Muscle layer of colon (tissue), 2 donors: ENCODE data around the gene DHRSX.
"Not testable (repeated sequence)": the region's sequence is repeated elsewhere in the genome, so short reads cannot be mapped to it uniquely, and the experiment has no call there.

Source experiments
- H3K27ac ChIP-seq: one replicate; pipeline ENCODE4 v1.7.0; 2013; ENCODE audit warnings: low read depth, mild to moderate bottlenecking, low read length, moderate library complexity
- H3K27me3 ChIP-seq, 2 donors: one replicate each; pipeline ENCODE4 v1.7.0; 2013; ENCODE audit warnings: low read length in 2 of 2, mild to moderate bottlenecking in 2 of 2; ENCODE audit not compliant: insufficient read depth in 2 of 2, control insufficient read depth in 1 of 2
- H3K36me3 ChIP-seq: one replicate; pipeline ENCODE4 v1.7.0; 2013; ENCODE audit warnings: mild to moderate bottlenecking, low read length; ENCODE audit not compliant: insufficient read depth
- H3K4me1 ChIP-seq: one replicate; pipeline ENCODE4 v1.7.0; 2013; ENCODE audit warnings: mild to moderate bottlenecking, low read length; ENCODE audit not compliant: insufficient read depth
- H3K4me3 ChIP-seq, 2 donors: one replicate each; pipeline ENCODE4 v1.7.0; 2013; ENCODE audit warnings: low read length in 2 of 2, low read depth in 1 of 2, mild to moderate bottlenecking in 1 of 2, moderate library complexity in 1 of 2
- H3K9ac ChIP-seq: one replicate; pipeline ENCODE4 v1.7.0; 2013; ENCODE audit warnings: low read length
- H3K9me3 ChIP-seq: one replicate; pipeline ENCODE4 v1.7.0; 2013; ENCODE audit warnings: mild to moderate bottlenecking, low read length
- donor health status: abdominal sarcoma.
- donor health status: Adenocarcinoma of cecum.

The DHRSX gene

DNA sequence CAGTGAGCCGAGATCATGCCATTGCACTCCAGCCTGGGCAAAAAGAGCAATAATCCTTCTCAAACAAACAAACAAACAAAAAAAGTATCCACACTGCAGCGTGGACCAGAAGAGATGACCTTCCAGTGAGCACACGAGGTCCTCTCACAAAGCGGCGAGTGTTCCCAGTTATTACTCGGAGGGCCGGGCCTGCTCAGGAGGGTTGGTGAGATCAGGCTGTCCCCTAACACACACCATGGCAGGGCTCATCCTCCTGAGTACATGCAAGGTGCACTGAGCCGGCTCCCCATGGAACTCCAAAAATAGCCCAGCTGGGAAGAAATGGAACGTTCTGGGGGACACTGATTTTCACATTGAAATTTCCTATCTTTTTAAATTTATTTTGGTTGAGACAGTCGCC, 40.7 kb downstream of the DHRSX start:
- not testable (repeated sequence) for H3K9ac ChIP-seq, H3K9me3 ChIP-seq, H3K4me1 ChIP-seq, H3K36me3 ChIP-seq, H3K27ac ChIP-seq, H3K4me3 ChIP-seq, H3K27me3 ChIP-seq

DNA sequence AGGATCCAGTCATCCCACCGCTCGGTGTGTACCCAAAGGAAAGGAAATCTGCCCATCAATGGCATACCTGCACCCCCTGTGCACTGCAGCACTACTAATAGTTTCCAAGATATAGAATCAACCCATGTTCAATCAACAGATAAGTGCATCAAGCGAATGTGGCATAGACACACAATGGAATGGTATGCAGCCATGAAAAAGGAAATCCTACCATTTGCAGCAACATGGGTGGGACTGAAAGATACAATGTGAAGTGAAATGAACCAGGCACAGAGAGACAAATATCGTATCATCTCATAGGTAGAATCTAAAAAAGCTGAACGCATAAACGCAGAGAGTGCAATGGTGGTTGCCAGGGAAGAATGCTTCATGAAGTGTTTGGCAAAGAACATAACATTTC, 42.5 kb downstream of the DHRSX start:
- Histone ChIP-seq H3K4me1 (no peaks in the 10 kb centered on the region), H3K9ac (no peak overlapping the region), H3K36me3 (no peaks in the 10 kb centered on the region), H3K4me3 (no peak overlapping the region), H3K27me3 (no peaks in the 10 kb centered on the region), H3K9me3 (no peaks in the 10 kb centered on the region), H3K27ac (no peak overlapping the region)

GRCh38 chrX:2457289-2458133, 43.3 kb downstream of the DHRSX start:
- no peak overlapping the region for H3K27ac ChIP-seq
- H3K9me3 ChIP-seq = no peaks in the 10 kb centered on the region
- no peak overlapping the region for H3K9ac ChIP-seq
- no peaks in the 10 kb centered on the region for H3K36me3 ChIP-seq
- no peaks in the 10 kb centered on the region for H3K27me3 ChIP-seq
- H3K4me3 ChIP-seq = no peak overlapping the region
- H3K4me1 ChIP-seq = no peaks in the 10 kb centered on the region

DNA sequence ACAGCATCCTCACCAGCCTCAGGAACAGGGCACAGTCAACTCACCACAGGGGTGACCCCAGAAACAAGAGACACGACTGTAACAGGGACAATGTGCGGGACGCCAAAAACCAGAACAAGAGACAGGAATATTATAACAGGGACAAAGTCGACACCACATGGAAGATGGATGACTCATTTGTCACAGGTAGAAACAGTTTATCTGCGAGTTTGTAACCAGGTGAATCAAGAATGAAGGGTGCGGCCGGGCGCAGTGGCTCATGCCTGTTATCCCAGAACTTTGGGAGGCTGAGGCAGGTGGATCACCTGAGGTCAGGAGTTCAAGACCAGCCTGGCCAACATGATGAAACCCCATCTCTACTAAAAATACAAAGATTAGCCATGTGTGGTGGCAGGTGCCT, 44.7 kb downstream of the DHRSX start:
- H3K27me3 ChIP-seq, H3K4me3 ChIP-seq, H3K27ac ChIP-seq, H3K36me3 ChIP-seq, H3K4me1 ChIP-seq, H3K9ac ChIP-seq, H3K9me3 ChIP-seq: not testable (repeated sequence)

DNA sequence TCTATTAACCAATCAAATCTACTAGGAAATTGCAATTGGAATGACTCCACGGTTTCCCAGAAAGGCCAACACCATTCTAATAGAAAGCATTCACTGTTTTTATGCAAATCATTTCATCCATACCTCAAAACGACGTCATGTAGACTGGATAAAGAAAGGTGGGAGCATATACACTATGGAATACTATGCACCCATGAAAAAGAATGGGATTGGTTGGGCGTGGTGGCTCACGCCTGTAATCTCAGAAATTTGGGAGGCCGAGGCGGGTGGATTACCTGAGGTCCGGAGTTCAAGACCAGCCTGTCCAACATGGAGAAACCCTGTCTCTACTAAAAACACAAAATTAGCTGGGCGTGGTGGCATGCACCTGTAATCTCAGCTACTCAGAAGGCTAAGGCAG, 46.2 kb downstream of the DHRSX start:
- H3K27ac ChIP-seq, H3K4me1 ChIP-seq, H3K4me3 ChIP-seq, H3K36me3 ChIP-seq, H3K9ac ChIP-seq, H3K9me3 ChIP-seq, H3K27me3 ChIP-seq: not testable (repeated sequence)

- H3K4me3 ChIP-seq = no peak overlapping the region
Observed at GRCh38 chrX:2452799-2453198, 48.0 kb downstream of the DHRSX start.

DNA sequence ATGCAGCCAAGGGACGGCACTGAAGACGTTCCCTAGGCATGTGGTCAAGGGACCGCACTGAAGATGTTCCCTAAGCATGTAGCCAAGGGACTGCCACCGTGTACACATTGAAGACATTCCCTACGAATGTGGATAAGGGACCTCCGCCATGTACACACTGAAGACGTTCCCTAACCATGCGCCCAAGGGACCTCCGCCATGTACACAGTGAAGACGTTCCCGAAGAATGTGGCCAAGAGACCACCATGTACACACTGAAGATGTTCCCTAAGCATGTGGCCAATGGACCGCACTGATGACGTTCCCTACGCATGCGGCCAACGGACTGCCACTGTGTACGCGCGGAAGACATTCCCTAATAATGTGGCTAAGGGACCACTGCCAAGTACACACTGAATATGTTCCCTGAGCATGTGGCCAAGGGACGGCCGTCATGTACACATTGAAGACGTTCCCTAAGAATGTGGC, 48.4 kb downstream of the DHRSX start:
- Histone ChIP-seq H3K9ac (no peak overlapping the region), H3K4me3 (no peak overlapping the region), H3K36me3 (no peaks in the 10 kb centered on the region), H3K9me3 (no peaks in the 10 kb centered on the region), H3K27me3 (no peaks in the 10 kb centered on the region), H3K4me1 (no peaks in the 10 kb centered on the region), H3K27ac (no peak overlapping the region)

More at GRCh38 chrX:2452799-2453198, 48.0 kb downstream of the DHRSX start:
- Histone ChIP-seq H3K9ac (no peak overlapping the region), H3K27ac (no peak overlapping the region), H3K27me3 (no peaks in the 10 kb centered on the region), H3K4me1 (no peaks in the 10 kb centered on the region), H3K36me3 (no peaks in the 10 kb centered on the region), H3K9me3 (no peaks in the 10 kb centered on the region)

- Histone ChIP-seq H3K36me3 (no peaks in the 10 kb centered on the region), H3K4me3 (no peak overlapping the region), H3K9ac (no peak overlapping the region), H3K27me3 (no peaks in the 10 kb centered on the region), H3K9me3 (no peaks in the 10 kb centered on the region), H3K27ac (no peak overlapping the region), H3K4me1 (no peaks in the 10 kb centered on the region)
Observed at GRCh38 chrX:2451501-2452316, 49.1 kb downstream of the DHRSX start.

GRCh38 chrX:2450681-2451080, 50.1 kb downstream of the DHRSX start:
- Histone ChIP-seq H3K4me1 (no peaks in the 10 kb centered on the region), H3K9me3 (no peaks in the 10 kb centered on the region), H3K9ac (no peak overlapping the region), H3K27me3 (no peaks in the 10 kb centered on the region), H3K27ac (no peak overlapping the region), H3K36me3 (no peaks in the 10 kb centered on the region), H3K4me3 (no peak overlapping the region)

DNA sequence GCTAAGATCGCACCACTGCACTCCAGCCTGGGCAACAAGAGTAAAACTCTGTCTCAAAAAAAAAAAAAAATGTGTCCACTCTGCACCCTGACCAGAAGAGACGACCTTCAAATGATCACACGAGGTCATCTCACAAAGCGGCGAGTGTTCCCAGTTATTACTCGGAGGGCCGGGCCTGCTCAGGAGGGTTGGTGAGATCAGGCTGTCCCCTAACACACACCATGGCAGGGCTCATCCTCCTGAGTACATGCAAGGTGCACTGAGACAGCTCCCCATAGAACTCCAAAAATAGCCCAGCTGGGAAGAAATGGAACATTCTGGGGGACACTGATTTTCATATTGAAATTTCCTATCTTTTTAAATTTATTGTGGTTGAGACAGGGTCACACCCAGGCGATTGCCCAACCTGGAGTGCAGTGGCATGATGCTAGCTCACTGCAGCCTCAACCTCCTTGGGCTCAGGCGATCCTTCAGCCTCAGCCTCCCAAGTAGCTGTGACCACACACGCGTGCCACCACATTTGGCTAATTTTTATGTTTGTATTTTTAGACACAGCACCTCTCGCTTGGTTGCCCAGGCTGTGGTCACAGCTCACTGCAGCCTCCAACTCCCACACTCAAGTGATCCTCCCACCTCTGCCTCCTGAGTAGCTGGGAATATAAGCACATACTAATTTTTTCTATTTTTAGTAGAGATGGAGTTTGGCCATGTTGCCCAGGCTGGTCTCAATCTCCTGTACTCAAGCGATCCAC, 51.5 kb downstream of the DHRSX start:
- H3K4me1 ChIP-seq = no peaks in the 10 kb centered on the region
- H3K4me3 ChIP-seq = no peak overlapping the region
- H3K27ac ChIP-seq = no peak overlapping the region
- H3K36me3 ChIP-seq = no peaks in the 10 kb centered on the region
- H3K9ac ChIP-seq = no peak overlapping the region
- H3K27me3 ChIP-seq = no peaks in the 10 kb centered on the region
- H3K9me3 ChIP-seq = no peaks in the 10 kb centered on the region

DNA sequence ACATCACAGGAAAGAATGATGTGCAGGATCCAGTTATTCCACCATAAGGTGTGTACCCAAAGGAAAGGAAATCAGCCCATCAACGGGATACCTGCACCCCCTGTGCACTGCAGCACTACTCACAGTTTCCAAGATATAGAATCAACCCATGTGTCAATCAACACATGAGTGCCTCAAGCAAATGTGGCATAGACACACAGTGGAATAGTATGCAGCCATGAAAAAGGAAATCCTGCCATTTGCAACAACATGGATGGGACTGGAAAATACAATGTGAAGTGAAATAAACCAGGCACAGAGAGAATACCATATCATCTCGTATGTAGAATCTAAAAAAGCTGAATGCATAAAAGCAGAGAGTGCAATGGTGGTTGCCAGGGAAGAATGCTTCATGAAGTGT, 53.3 kb downstream of the DHRSX start:
- no peaks in the 10 kb centered on the region for H3K4me1 ChIP-seq
- H3K4me3 ChIP-seq = no peak overlapping the region
- H3K9me3 ChIP-seq = no peaks in the 10 kb centered on the region
- no peak overlapping the region for H3K9ac ChIP-seq
- no peaks in the 10 kb centered on the region for H3K27me3 ChIP-seq
- no peak overlapping the region for H3K27ac ChIP-seq
- no peaks in the 10 kb centered on the region for H3K36me3 ChIP-seq
